Astrocyte (in vitro differentiated cells and primary cell): ENCODE measurements around the gene IGSF1.

Source experiments
- EZH2 ChIP-seq: IDR thresholded peaks from 2 replicates; pipeline ENCODE4 v1.6.1; 2012; ENCODE audit warnings: mild to moderate bottlenecking, low read length, inconsistent platforms; ENCODE audit not compliant: insufficient read depth
- TF ChIP-seq, protein P1 (sequence below): IDR thresholded peaks from 2 replicates; pipeline ENCODE4 v1.5.1; 2011; ENCODE audit warnings: low read depth, mild to moderate bottlenecking, inconsistent platforms, low read length, moderate library complexity; ENCODE audit not compliant: insufficient read depth

DNA sequence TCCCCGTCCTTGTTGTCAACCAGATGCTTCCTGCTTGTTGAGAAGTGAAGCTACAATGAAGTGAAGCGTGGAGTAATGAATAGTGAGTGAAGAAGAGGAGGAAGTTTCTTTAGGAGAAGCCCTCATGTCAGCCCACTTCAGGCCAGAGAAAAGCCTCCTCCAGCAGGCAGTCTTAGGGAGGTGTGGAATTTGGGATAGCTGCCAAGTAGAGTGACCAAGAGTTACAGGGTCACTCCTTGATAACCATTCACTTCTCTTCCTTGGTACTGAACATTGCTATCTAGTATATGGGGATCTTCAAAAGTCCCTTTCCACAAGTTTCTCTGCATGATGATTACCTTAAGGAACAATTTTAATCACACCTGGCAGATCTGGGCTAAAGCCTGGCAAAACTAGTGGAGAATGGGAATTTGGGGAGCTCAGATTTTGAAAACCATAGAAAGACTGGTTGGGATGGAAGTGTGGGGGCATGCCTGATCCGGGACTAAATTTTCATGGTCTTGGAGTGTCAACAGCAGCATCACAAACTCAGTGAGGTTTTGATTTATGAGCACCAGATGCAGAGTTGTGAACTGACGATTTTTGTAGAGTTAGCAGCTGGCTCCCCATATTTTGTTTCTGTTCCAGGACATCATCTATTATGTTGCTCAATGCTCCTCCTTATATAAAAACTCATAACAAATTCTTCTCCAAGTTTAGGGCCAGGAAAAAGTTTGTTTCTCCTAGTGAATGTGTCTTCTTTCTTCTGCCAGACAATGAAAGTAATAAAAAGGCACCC lies 53.1 kb downstream of the IGSF1 start:
- no peak for TF ChIP-seq EZH2
- TF ChIP-seq, protein P1, sequence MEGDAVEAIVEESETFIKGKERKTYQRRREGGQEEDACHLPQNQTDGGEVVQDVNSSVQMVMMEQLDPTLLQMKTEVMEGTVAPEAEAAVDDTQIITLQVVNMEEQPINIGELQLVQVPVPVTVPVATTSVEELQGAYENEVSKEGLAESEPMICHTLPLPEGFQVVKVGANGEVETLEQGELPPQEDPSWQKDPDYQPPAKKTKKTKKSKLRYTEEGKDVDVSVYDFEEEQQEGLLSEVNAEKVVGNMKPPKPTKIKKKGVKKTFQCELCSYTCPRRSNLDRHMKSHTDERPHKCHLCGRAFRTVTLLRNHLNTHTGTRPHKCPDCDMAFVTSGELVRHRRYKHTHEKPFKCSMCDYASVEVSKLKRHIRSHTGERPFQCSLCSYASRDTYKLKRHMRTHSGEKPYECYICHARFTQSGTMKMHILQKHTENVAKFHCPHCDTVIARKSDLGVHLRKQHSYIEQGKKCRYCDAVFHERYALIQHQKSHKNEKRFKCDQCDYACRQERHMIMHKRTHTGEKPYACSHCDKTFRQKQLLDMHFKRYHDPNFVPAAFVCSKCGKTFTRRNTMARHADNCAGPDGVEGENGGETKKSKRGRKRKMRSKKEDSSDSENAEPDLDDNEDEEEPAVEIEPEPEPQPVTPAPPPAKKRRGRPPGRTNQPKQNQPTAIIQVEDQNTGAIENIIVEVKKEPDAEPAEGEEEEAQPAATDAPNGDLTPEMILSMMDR = no peak
